Endodermal cell (in vitro differentiated cells): Measurements from ENCODE around the gene HMCN2. TPM values are rescaled to one million over a fixed set of nuclear protein-coding genes. Genes with fewer than 3 reads are reported as not detected.

ENCODE experiments used
- DNase-seq: peaks from one replicate; pipeline ENCODE4 v3.0.0-alpha.2; 2017
- H3K27ac ChIP-seq: 2 replicates; pipeline ENCODE4 v1.5.1; 2013; ENCODE audit warnings: mild to moderate bottlenecking, low read depth, low read length, moderate library complexity
- H3K27me3 ChIP-seq: 2 replicates; pipeline ENCODE4 v1.6.1; 2013; ENCODE audit warnings: mild to moderate bottlenecking, low read length, moderate library complexity; ENCODE audit not compliant: insufficient read depth, control insufficient read depth, poor library complexity, severe bottlenecking
- H3K36me3 ChIP-seq: 2 replicates; pipeline ENCODE4 v1.7.0; 2013; ENCODE audit warnings: mild to moderate bottlenecking, low read length, moderate library complexity; ENCODE audit not compliant: control insufficient read depth, insufficient read depth
- H3K4me1 ChIP-seq: one replicate; pipeline ENCODE4 v1.7.0; 2013; ENCODE audit warnings: low read length; ENCODE audit not compliant: control insufficient read depth, insufficient read depth
- H3K4me3 ChIP-seq: 2 replicates; pipeline ENCODE4 v1.5.1; 2013; ENCODE audit warnings: mild to moderate bottlenecking, low read length, moderate library complexity
- H3K9ac ChIP-seq: 2 replicates; pipeline ENCODE4 v1.6.1; 2013; ENCODE audit warnings: mild to moderate bottlenecking, low read length, moderate library complexity; ENCODE audit not compliant: poor library complexity, severe bottlenecking; ENCODE audit errors: extremely low read depth
- H3K9me3 ChIP-seq: 2 replicates; pipeline ENCODE4 v1.6.1; 2013; ENCODE audit warnings: mild to moderate bottlenecking, low read length, moderate library complexity; ENCODE audit not compliant: control insufficient read depth
- H3K27ac Mint-ChIP-seq: 2 replicates; pipeline ENCODE4 v1.8.0; 2020; ENCODE audit warnings: mixed read lengths
- H3K27me3 Mint-ChIP-seq: 2 replicates; pipeline ENCODE4 v1.8.0; 2021; ENCODE audit warnings: mild to moderate bottlenecking, mixed read lengths; ENCODE audit not compliant: insufficient read depth
- H3K36me3 Mint-ChIP-seq: 2 replicates; pipeline ENCODE4 v1.8.0; 2020; ENCODE audit warnings: low read depth, mixed read lengths
- H3K4me1 Mint-ChIP-seq: 2 replicates; pipeline ENCODE4 v1.8.0; 2020; ENCODE audit warnings: mixed read lengths
- H3K4me3 Mint-ChIP-seq: 2 replicates; pipeline ENCODE4 v1.8.0; 2020; ENCODE audit warnings: mild to moderate bottlenecking, moderate library complexity, mixed read lengths
- H3K9me3 Mint-ChIP-seq: 2 replicates; pipeline ENCODE4 v1.8.0; 2020; ENCODE audit warnings: mild to moderate bottlenecking, mixed read lengths
- CTCF ChIP-seq: fragments of 200-600 bp; sonication (generic); conservative IDR thresholded peaks from 2 replicates; pipeline ENCODE4 v1.5.0; 2021; ENCODE audit warnings: antibody characterized with exemption, mild to moderate bottlenecking
- WGBS, 2 experiments: methylation state at CpG; one replicate each; pipeline versions ENCODE4 v1.1.5 to v1.1.7; 2013; ENCODE audit warnings: missing lambda C conversion rate in 2 of 2, mixed read lengths in 1 of 2; ENCODE audit not compliant: insufficient coverage in 1 of 2, insufficient read length in 1 of 2; 5-methylcytosine and 5-hydroxymethylcytosine counted together
- total RNA-seq, 2 donors: library from RNA; stranded (reverse); fragmentation: NEBNext Ultra II Directional in 1 of 2; extraction: Animal tissue kit (Norgen Biotek cat#: 25700) in 1 of 2; gene quantifications; 2 replicates in 1 of 2; 3 replicates in 1 of 2; pipeline ENCODE4 v1.2.1, GENCODE V29; 2021

The HMCN2 gene
- total RNA-seq, 2 donors from 2014 or later, result 3.3 to 3.9 TPM

- Mint-ChIP-seq H3K9me3 (no peaks in the 10 kb centered on the region), H3K4me3 (no peak overlapping the region), H3K4me1 (no peaks in the 10 kb centered on the region), H3K36me3 (no peaks in the 10 kb centered on the region), H3K27ac (no peak overlapping the region), H3K27me3 (peaks cover 3% of the 10 kb centered on the region)
- whole genome bisulfite sequencing, 2 experiments, result 89% methylated on average over 11 of the region's 11 CpGs; no CpG with 5 or more reads in 1 of the 2 experiments
- TF ChIP-seq CTCF, result no peak
- DNase-seq, result no peak
- H3K4me3 ChIP-seq, result no peak overlapping the region
- peaks cover 4% of the 10 kb centered on the region for H3K27me3 ChIP-seq
- H3K27ac ChIP-seq, result no peak overlapping the region
- H3K9ac ChIP-seq, result no peak overlapping the region
- no peaks in the 10 kb centered on the region for H3K4me1 ChIP-seq
- H3K36me3 ChIP-seq, result no peaks in the 10 kb centered on the region
- no peaks in the 10 kb centered on the region for H3K9me3 ChIP-seq
Measured at GRCh38 chr9:130461731-130462130, 196.2 kb downstream of the HMCN2 start.

- no peaks in the 10 kb centered on the region for H3K9me3 Mint-ChIP-seq
- H3K4me3 Mint-ChIP-seq, result no peak overlapping the region
- DNase-seq, result no peak
- TF ChIP-seq CTCF, result no peak
- peaks cover 5% of the 10 kb centered on the region for H3K27me3 Mint-ChIP-seq
- Histone ChIP-seq H3K9ac (no peak overlapping the region), H3K27ac (no peak overlapping the region), H3K36me3 (no peaks in the 10 kb centered on the region), H3K4me1 (no peaks in the 10 kb centered on the region), H3K4me3 (no peak overlapping the region), H3K9me3 (no peaks in the 10 kb centered on the region), H3K27me3 (peaks cover 4% of the 10 kb centered on the region)
- peaks cover 4% of the 10 kb centered on the region for H3K4me1 Mint-ChIP-seq
- WGBS, 2 experiments, result 91 to 94% methylated on average over 17 to 27 of the region's 27 CpGs
- H3K27ac Mint-ChIP-seq, result no peak overlapping the region
- no peaks in the 10 kb centered on the region for H3K36me3 Mint-ChIP-seq
Measured at GRCh38 chr9:130462685-130463540, 197.4 kb downstream of the HMCN2 start.

GRCh38 chr9:130463763-130464745 lies 198.5 kb downstream of the HMCN2 start:
- no peaks in the 10 kb centered on the region for H3K36me3 ChIP-seq
- no peaks in the 10 kb centered on the region for H3K9me3 ChIP-seq
- H3K4me3 ChIP-seq, result no peak overlapping the region
- H3K4me1 ChIP-seq, result no peaks in the 10 kb centered on the region
- Mint-ChIP-seq H3K36me3 (no peaks in the 10 kb centered on the region), H3K4me3 (no peak overlapping the region), H3K4me1 (peaks cover 4% of the 10 kb centered on the region), H3K9me3 (no peaks in the 10 kb centered on the region), H3K27me3 (peaks cover 7% of the 10 kb centered on the region), H3K27ac (no peak overlapping the region)
- DNase-seq, result no peak
- TF ChIP-seq CTCF, result no peak
- 90% methylated on average over 17 to 22 of the region's 22 CpGs for WGBS, 2 experiments
- no peak overlapping the region for H3K27ac ChIP-seq
- H3K27me3 ChIP-seq, result peaks cover 4% of the 10 kb centered on the region
- H3K9ac ChIP-seq, result no peak overlapping the region
